ENCODE results near the gene BTBD19. TPM values are rescaled to one million over a fixed set of nuclear protein-coding genes. Genes with fewer than 3 reads are reported as not detected.

The BTBD19 gene
- polyA plus RNA-seq, 1 donor (not counting 4 experiments of a cell fraction or from before 2014, with no cell fraction given) = 2.9 TPM

- Histone ChIP-seq H3K27ac (ENCODE audit: control insufficient read depth, insufficient read depth, low read length) (no peak overlapping the region), H3K79me2 (ENCODE audit: control insufficient read depth, insufficient read depth, low read length) (no peaks in the 10 kb centered on the region), H3K4me2 (ENCODE audit: control insufficient read depth, extremely low read depth, insufficient read depth, low read depth, low read length) (no peak overlapping the region), H3K9me3 (ENCODE audit: control insufficient read depth, low read depth, low read length) (no peaks in the 10 kb centered on the region), H3K4me1 (ENCODE audit: control insufficient read depth, extremely low read depth, insufficient read depth, low read length) (no peaks in the 10 kb centered on the region), H3K9ac (ENCODE audit: control insufficient read depth, extremely low read depth, insufficient read depth, low read length) (no peak overlapping the region), H3K36me3 (ENCODE audit: control insufficient read depth in 2 of 2, extremely low read depth in 1 of 2, insufficient read depth in 2 of 2, low read length in 2 of 2) (no peaks in the 10 kb centered on the region), H3K9me1 (ENCODE audit: control insufficient read depth, extremely low read depth, insufficient read depth, low read length) (no peaks in the 10 kb centered on the region), H3K27me3 (ENCODE audit: control insufficient read depth, extremely low read depth, insufficient read depth, low read length) (no peaks in the 10 kb centered on the region), H2AFZ (ENCODE audit: control insufficient read depth, low read length) (no peak overlapping the region), H3K4me3 (ENCODE audit: control insufficient read depth in 2 of 3, extremely low read depth in 1 of 3, insufficient read depth in 2 of 3, low read depth in 1 of 3, low read length in 3 of 3) (no peak overlapping the region), H4K20me1 (ENCODE audit: control insufficient read depth, extremely low read depth, insufficient read depth, low read length) (no peaks in the 10 kb centered on the region)
- dilution Hi-C loops (cut with MboI; ENCODE audit: extremely low pct_ligation_motif_present, low sequenced_read_pairs) = no loop called here
- no peak for DNase-seq (ENCODE audit: low read depth, low spot score)
- TF ChIP-seq EZH2 (IDR thresholded peaks at IDR 0.05; ENCODE audit: low read length) = no peak
- TF ChIP-seq CTCF (optimal IDR thresholded peaks at IDR 0.05 in 1 of 3, IDR thresholded peaks at IDR 0.05 in 1 of 3, conservative IDR thresholded peaks at IDR 0.05 in 1 of 3; ENCODE audit: extremely low read depth in 1 of 3, insufficient read depth in 2 of 3, low read length in 3 of 3) = no peak
- FAIRE-seq = no peak
Observed at GRCh38 chr1:44862829-44863401, 54.6 kb downstream of the BTBD19 start.

Small RNA genes within 50 kb of the gene (small RNA-seq; reads per million reads assigned to genes)
- gene AL136380.1 (ENCODE audit: insufficient read length in 3 of 3, low read depth in 3 of 3, low replicate concordance in 1 of 3) (0 reads per million in 3 experiments), gene SNORD38A (ENCODE audit: insufficient read length in 3 of 3, low read depth in 3 of 3, low replicate concordance in 1 of 3) (1,872 to 67,967 (median 5,068) reads per million in 3 experiments), gene SNORD38B (ENCODE audit: insufficient read length in 3 of 3, low read depth in 3 of 3, low replicate concordance in 1 of 3) (0 reads per million in 3 experiments), gene SNORD46 (ENCODE audit: insufficient read length in 3 of 3, low read depth in 3 of 3, low replicate concordance in 1 of 3) (1.3 to 12.3 (median 5.6) reads per million in 3 experiments), gene SNORD55 (ENCODE audit: insufficient read length in 3 of 3, low read depth in 3 of 3, low replicate concordance in 1 of 3) (0 reads per million in 3 experiments)

Other genes starting within 250 kb of the BTBD19 start
- 5.6 to 11.4 TPM (median 10.6 TPM) in 3 replicates for gene TMEM53, start 134.0 kb upstream of the BTBD19 start, polyA plus RNA-seq
- 0.19 to 1.5 TPM (median 0.22 TPM) in 3 replicates for gene ARMH1, start 133.8 kb upstream of the BTBD19 start, polyA plus RNA-seq
- not detected in 3 replicates for gene RNU5D-1, start 77.4 kb upstream of the BTBD19 start, polyA plus RNA-seq
- 2.5 to 17.6 TPM (median 16.3 TPM) in 3 replicates for gene KIF2C, start 68.7 kb upstream of the BTBD19 start, polyA plus RNA-seq
- 1,764 to 2,149 TPM (median 1,890 TPM) in 3 replicates for gene RPS8, start 33.0 kb upstream of the BTBD19 start, polyA plus RNA-seq
- 0.07 to 0.14 TPM (median 0.13 TPM) in 3 replicates for gene BEST4, start 20.4 kb upstream of the BTBD19 start, polyA plus RNA-seq
- 30.6 to 34.0 TPM (median 33.5 TPM) in 3 replicates for gene PLK3, start 8.1 kb upstream of the BTBD19 start, polyA plus RNA-seq
- gene DYNLT4, start 1.2 kb upstream of the BTBD19 start, polyA plus RNA-seq = not detected in 3 replicates
- gene PTCH2, start 34.7 kb downstream of the BTBD19 start, polyA plus RNA-seq = 0.01 to 0.19 TPM (median 0.03 TPM) in 3 replicates
- 29.3 to 46.7 TPM (median 35.2 TPM) in 3 replicates for gene EIF2B3, start 178.1 kb downstream of the BTBD19 start, polyA plus RNA-seq
- 28.1 to 38.2 TPM (median 34.9 TPM) in 3 replicates for gene HECTD3, start 202.8 kb downstream of the BTBD19 start, polyA plus RNA-seq
- gene UROD, start 203.7 kb downstream of the BTBD19 start, polyA plus RNA-seq = 157 to 212 TPM (median 174 TPM) in 3 replicates